Stimulated activated CD8-positive, alpha-beta memory T cell treated with anti-CD3 and anti-CD28 coated beads, Interleukin-4, amount 100 ng/mL, for 4 hours (primary cell): Measurements from ENCODE around the gene SRRM4.
"Not testable (repeated sequence)": the region's sequence is repeated elsewhere in the genome, so short reads cannot be mapped to it uniquely, and the experiment has no call there.

Experiments
- DNase-seq, 2 donors: peaks; one replicate each; pipeline ENCODE4 v3.0.0-alpha.2; 2020; ENCODE audit warnings: low read depth in 2 of 2, low spot score in 1 of 2

SRRM4 gene

GRCh38 chr12:119068129-119068856 is 87.0 kb downstream of the SRRM4 start:
- no peak for DNase-seq

- DNase-seq = no peak
These were observed 87.9 kb downstream of the SRRM4 start for GRCh38 chr12:119069147-119069642.

DNA sequence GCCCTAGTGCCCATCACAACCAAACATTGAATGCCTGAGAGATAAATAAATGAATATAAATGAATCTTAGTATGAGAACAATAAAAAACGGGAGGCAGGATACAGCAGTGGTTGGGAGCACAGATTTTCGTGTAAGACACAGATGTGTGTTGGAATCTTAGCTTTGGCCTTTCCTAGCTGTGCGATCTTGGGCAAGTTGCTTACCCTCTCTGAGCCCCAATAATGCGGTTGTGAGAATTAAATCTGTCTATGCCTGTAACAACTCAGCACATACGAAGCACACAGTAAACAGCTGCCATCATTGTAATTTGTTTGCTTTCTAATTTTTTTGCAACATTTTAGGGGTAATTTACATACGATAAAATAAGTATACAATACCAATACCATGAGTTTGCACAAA is 89.8 kb downstream of the SRRM4 start:
- DNase-seq = no peak

- no peak for DNase-seq
These were observed 90.4 kb downstream of the SRRM4 start for GRCh38 chr12:119071638-119072231.

DNA sequence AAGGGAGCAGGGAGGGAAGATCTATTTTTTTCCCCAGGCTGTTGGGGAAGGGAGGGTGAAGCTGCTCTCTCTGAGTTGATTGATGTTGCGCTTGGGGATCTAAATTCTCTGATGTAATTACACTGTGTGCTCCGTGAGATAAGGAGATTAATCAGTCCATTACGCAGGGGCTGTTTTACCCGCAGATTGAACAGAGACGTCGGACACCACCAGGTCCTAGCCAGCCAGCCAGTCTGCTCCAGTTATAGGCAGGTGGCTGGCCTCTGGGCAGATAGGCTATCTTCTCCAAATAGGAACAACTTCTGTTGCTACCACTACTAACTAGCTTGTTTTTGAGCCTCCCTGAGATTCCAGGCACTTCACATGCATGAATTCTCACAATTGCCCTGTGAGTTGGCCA is 91.1 kb downstream of the SRRM4 start:
- no peak for DNase-seq

DNA sequence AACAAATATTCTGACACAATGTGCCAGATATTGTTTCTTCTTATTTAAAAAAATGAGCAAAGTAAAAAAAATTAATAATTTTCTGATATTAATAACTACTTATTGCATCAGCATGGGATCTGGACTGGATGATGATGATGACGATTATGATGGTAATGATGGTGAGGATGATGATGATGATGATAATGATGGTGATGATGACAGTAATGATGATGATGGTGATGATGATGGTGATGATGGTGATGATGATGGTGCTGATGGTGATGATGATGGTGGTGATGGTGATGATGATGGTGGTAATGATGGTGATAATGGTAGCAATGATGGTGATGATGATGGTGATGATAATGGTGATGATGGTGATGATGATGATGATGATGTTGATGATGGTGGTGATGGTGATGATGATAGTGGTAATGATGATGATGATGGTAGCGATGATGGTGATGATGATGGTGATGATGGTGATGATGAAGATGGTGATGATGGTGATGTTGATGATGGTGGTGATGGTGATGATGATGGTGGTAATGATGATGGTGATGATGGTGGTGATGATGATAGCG is 94.0 kb downstream of the SRRM4 start:
- DNase-seq = no peak

DNA sequence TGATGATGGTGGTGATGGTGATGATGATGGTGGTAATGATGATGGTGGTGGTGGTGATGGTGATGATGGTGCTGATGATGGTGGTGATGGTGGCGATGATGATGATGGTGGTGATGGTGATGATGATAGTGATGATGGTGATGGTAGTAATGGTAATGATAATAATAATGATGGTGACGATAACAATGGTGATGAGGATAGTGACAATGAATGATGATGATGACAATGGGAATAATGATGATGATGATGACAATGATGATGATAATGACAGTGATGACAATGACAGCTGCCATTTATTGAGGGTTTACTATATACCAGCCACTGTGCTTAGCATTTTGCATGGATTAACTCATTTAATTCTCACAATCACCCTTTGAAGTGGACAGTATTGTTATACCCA is 94.6 kb downstream of the SRRM4 start:
- no peak for DNase-seq

GRCh38 chr12:119079530-119079929 is 98.2 kb downstream of the SRRM4 start:
- DNase-seq = no peak

GRCh38 chr12:119082016-119082415 is 100.7 kb downstream of the SRRM4 start:
- no peak for DNase-seq

DNA sequence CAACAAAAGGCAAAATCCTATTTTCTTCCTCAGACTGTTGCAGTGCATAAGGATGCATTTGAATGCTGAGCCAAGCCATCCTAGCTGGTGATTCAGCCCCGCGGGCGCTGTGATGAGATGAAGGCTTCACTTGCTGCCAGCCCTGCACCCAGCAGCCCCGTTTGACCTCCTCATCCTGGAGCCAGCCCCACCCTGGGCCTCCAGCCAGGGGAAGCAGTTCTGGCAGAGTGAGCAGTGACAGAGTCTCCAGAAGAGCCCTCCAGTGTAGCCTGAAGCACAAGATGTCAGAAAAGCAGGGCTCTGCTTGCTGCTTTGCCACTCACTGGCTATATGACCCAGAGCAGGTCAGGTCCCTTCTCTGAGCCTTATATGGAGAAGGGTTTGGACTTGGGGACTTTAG is 101.2 kb downstream of the SRRM4 start:
- no peak for DNase-seq

DNA sequence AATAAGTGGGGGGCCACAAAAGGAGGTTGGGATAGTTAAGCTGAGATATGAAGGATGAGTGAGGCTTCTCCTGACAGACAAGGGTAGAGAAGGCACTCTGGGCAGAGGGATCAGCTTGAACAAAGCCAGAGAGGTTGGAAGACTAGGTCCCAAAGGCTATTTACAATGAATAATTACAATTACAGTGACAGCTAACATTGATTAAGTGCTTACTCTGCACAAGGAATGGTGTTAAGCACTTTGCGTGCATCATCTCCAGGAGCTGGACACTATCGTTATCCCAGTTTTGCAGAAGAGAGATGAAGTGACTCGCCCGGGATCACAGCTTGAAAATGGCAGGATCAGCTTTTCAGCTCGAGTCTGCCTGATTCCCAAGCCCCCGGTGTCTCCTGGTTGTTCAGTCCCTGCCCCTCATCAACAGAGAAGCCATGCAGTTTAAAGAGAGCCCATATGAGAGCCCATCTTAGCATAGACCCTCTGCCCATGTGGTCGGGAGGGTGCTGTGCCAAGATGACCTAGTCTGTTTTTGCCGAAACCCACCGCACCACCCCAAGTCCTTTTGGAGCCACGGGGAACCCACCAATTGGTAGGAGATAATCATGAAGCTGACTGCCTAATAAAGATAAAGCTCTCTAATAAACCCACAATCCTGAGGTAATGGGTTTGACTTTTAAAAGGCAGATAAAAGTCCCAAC is 107.5 kb downstream of the SRRM4 start:
- no peak for DNase-seq

GRCh38 chr12:119089380-119090013 is 108.2 kb downstream of the SRRM4 start:
- no peak for DNase-seq

DNA sequence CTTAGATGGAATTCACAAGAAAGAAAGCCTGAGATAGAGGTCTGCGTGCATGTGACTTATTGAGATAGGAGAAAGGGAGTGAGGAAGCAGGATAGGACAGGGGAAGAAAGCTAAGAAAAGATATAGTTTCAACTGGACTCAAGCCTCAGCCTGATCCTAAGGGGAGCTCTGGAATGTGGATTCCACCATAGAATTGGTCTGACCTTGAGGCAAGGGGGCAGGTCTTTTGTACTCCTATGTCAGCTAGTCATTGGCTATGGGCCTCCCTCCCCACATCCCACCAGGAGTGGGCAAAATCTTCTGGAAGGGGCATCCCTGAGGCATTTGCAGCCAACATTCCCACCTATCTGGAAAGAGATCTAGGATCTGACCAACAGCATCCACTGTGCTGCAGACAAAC is 108.9 kb downstream of the SRRM4 start:
- DNase-seq = no peak

- no peak for DNase-seq
These were observed 109.5 kb downstream of the SRRM4 start for GRCh38 chr12:119090865-119091264.

GRCh38 chr12:119096429-119097202 is 115.3 kb downstream of the SRRM4 start:
- no peak for DNase-seq

GRCh38 chr12:119100933-119101332 is 119.6 kb downstream of the SRRM4 start:
- no peak for DNase-seq

DNA sequence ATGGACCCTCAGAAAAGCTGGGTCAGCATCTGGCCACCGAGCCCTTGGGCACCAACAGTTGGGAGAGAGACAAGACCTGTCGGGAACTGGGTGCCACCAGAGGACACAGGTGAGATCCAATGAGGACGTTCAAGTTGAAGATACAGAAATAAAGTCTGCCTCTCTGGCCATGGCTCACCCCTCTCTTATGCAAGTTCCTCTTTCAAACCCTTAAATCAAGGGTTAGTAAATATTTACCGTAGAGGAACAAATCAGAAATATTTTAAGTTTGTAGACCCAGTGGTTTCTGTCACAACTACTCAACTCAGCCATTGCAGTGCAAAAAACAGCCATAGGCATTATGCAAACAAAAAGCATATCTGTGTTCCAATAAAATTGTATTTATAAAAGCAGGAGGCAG is 120.9 kb downstream of the SRRM4 start:
- DNase-seq = no peak

DNA sequence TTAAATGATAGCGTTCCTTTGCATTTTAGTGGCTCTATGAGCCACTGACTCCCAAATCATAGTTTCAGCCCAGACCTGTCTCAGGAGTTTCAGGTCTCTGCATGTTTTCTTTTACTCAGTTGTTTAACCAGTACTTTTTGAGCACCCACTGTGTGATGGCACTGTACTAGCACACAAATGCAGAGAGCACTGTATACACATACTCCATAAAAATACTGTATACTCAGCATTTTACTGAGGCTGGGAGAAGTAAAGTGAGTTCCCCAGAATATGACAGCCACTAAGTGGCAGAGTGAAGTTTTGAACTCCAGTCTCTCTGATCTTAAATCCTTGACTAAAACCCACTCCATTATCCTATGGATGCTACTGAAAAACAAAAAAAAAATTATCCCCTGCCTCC is 121.4 kb downstream of the SRRM4 start:
- DNase-seq = no peak

- not testable (repeated sequence) for DNase-seq
These were observed 123.6 kb downstream of the SRRM4 start for GRCh38 chr12:119104969-119105368.

DNA sequence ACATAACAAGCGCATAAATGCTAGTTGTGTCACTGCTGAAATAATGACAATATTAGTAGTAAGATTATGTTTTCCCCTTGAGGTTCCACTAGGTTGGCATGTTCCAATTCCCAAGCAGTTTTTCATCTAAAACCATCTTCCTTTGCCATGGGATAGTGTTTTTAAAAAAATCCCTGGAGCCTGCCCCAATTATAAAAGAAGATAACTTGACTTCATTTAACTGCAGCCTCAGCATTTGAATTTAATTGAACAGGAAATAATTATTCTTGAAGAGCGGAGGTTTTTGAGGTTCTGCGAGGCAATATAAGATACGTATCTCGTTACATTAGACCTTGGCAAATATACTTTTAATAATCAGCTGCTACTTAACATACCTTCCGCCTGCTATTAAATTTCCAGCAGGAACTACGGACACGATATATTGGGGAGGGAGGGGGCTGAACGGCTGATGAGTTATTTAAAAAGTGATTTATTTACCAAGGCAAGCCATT is 132.2 kb downstream of the SRRM4 start:
- DNase-seq = no peak

GRCh38 chr12:119114294-119114693 is 133.0 kb downstream of the SRRM4 start:
- DNase-seq = no peak
